A549 (cell line): ENCODE measurements around the gene RGS6.

Experiments used
- CHD4 ChIP-seq: fragments of 200-600 bp; sonication (generic); IDR thresholded peaks from 2 replicates; pipeline ENCODE4 v1.6.1; 2016; ENCODE audit warnings: antibody characterized with exemption, mild to moderate bottlenecking, borderline replicate concordance
- CTCF ChIP-seq: fragments of >200 bp; sonication (Bioruptor Twin); formaldehyde crosslinking; IDR thresholded peaks from 3 replicates; pipeline ENCODE4 v1.5.1; 2016
- EP300 ChIP-seq, 2 experiments: fragments of >200 bp; sonication (Bioruptor Twin); formaldehyde crosslinking; IDR thresholded peaks; 2 replicates in 1 of 2; 3 replicates in 1 of 2; pipeline ENCODE4 v1.6.1; 2016 to 2017
- FOSL2 ChIP-seq, 2 experiments: fragments of 450-650 bp in 1 of 2; fragments of >200 bp in 1 of 2; sonication (Bioruptor Twin) in 1 of 2; formaldehyde crosslinking; IDR thresholded peaks; 2 replicates each; pipeline versions ENCODE4 v1.5.0 to v1.6.1; 2016 to 2020; ENCODE audit warnings: mild to moderate bottlenecking in 1 of 2, moderate library complexity in 1 of 2
- HDAC2 ChIP-seq: fragments of 200-600 bp; sonication (generic); IDR thresholded peaks from 2 replicates; pipeline ENCODE4 v1.6.1; 2016
- HES2 ChIP-seq: fragments of >200 bp; sonication (Bioruptor Twin); formaldehyde crosslinking; IDR thresholded peaks from 2 replicates; pipeline ENCODE4 v1.6.1; 2016
- MYC ChIP-seq: IDR thresholded peaks from 2 replicates; pipeline ENCODE4 v1.6.1; 2012; ENCODE audit warnings: mild to moderate bottlenecking, inconsistent platforms, low read length, improper control_type of control experiment, borderline replicate concordance
- NR3C1 ChIP-seq: fragments of >200 bp; sonication (Bioruptor Twin); formaldehyde crosslinking; IDR thresholded peaks from 3 replicates; pipeline ENCODE4 v1.6.1; 2017
- POLR2A ChIP-seq: IDR thresholded peaks from 2 replicates; pipeline ENCODE4 v1.6.1; 2012; ENCODE audit warnings: mild to moderate bottlenecking, low read length
- RAD21 ChIP-seq, 2 experiments: fragments of >200 bp in 1 of 2; sonication (Bioruptor Twin) in 1 of 2; formaldehyde crosslinking in 1 of 2; IDR thresholded peaks in 1 of 2; conservative IDR thresholded peaks in 1 of 2; 2 replicates in 1 of 2; 3 replicates in 1 of 2; pipeline ENCODE4 v1.6.1; 2012 to 2018; ENCODE audit warnings: inconsistent platforms in 1 of 2
- SREBF2 ChIP-seq: fragments of 450-650 bp; IDR thresholded peaks from 2 replicates; pipeline ENCODE4 v1.6.1; 2014; ENCODE audit warnings: mild to moderate bottlenecking, moderate library complexity
- ZNF302 ChIP-seq: fragments of 250-450 bp; sonication (Bioruptor Pico); IDR thresholded peaks from 2 replicates; pipeline ENCODE4 v1.9.0; 2021; ENCODE audit warnings: inconsistent platforms, mild to moderate bottlenecking, moderate library complexity

- TF ChIP-seq ZNF302 (CRISPR knock-in tag) (no peak), CTCF (no peak), EP300 (IDR thresholded peaks at IDR 0.05) (no peak), MYC (no peak), RAD21 (conservative IDR thresholded peaks at IDR 0.05 in 1 of 2, IDR thresholded peaks at IDR 0.05 in 1 of 2) (no peak), NR3C1 (no peak), CHD4 (no peak), POLR2A (no peak), FOSL2 (IDR thresholded peaks at IDR 0.05) (no peak), FOSL2 (CRISPR knock-in tag; IDR thresholded peaks at IDR 0.05) (no peak), HES2 (no peak), SREBF2 (no peak), HDAC2 (no peak)
These were observed 472.0 kb downstream of the RGS6 start for GRCh38 chr14:72404106-72404774.
